Measurements from ENCODE around the gene SLC25A26. TPM values are rescaled to one million over a fixed set of nuclear protein-coding genes. Genes with fewer than 3 reads are reported as not detected.

SLC25A26 gene
- total and polyA plus RNA-seq, 2 experiments from 2014 or later, result 19.8 to 25.7 TPM

GRCh38 chr3:66397745-66398144 lies 176.9 kb downstream of the SLC25A26 start:
- H3K4me3 ChIP-seq, result no peak overlapping the region
- no peaks in the 10 kb centered on the region for H3K79me2 ChIP-seq
- WGBS (ENCODE audit: low lambda C conversion rate, missing lambda C conversion rate), result 68% methylated on average over 2 of the region's 2 CpGs
- H3K27ac ChIP-seq, result no peak overlapping the region
- no peaks in the 10 kb centered on the region for H3K9me3 ChIP-seq (ENCODE audit: low read depth)
- H3K36me3 ChIP-seq (replicated peaks; ENCODE audit: insufficient read depth, low read depth), result no peaks in the 10 kb centered on the region
- no peak for TF ChIP-seq EZH2 (IDR thresholded peaks at IDR 0.05; ENCODE audit: borderline replicate concordance)
- no peak for TF ChIP-seq CTCF (IDR thresholded peaks at IDR 0.05; ENCODE audit: poor library complexity)
- no peak for TF ChIP-seq EZH2phosphoT487 (IDR thresholded peaks at IDR 0.05; ENCODE audit: low read depth, severe bottlenecking, unreplicated experiment)
- no peaks in the 10 kb centered on the region for H3K9me2 ChIP-seq (replicated peaks; ENCODE audit: insufficient read depth)
- H3K27me3 ChIP-seq, result no peaks in the 10 kb centered on the region
- H2AFZ ChIP-seq, result no peak overlapping the region
- no peak overlapping the region for H3K4me2 ChIP-seq
- DNase-seq (ENCODE audit: low spot score), result peak; percentile 38
- no peaks in the 10 kb centered on the region for H4K20me1 ChIP-seq (ENCODE audit: insufficient read depth, poor library complexity, severe bottlenecking)
- peaks cover 6% of the 10 kb centered on the region for H3K4me1 ChIP-seq (ENCODE audit: insufficient read depth)

- Histone ChIP-seq H3K36me3 (replicated peaks; ENCODE audit: insufficient read depth, low read depth) (no peaks in the 10 kb centered on the region), H3K9me3 (ENCODE audit: low read depth) (no peaks in the 10 kb centered on the region)
Measured at GRCh38 chr3:66398228-66399025, 177.6 kb downstream of the SLC25A26 start.

GRCh38 chr3:66399529-66400232 lies 178.9 kb downstream of the SLC25A26 start:
- no peaks in the 10 kb centered on the region for H3K9me3 ChIP-seq (ENCODE audit: low read depth)

More at GRCh38 chr3:66398228-66399025, 177.6 kb downstream of the SLC25A26 start:
- Histone ChIP-seq H3K27me3 (no peaks in the 10 kb centered on the region), H3K4me3 (no peak overlapping the region), H3K4me2 (no peak overlapping the region), H2AFZ (no peak overlapping the region), H4K20me1 (ENCODE audit: insufficient read depth, poor library complexity, severe bottlenecking) (no peaks in the 10 kb centered on the region), H3K4me1 (ENCODE audit: insufficient read depth) (peaks cover 6% of the 10 kb centered on the region), H3K27ac (no peak overlapping the region), H3K9me2 (replicated peaks; ENCODE audit: insufficient read depth) (no peaks in the 10 kb centered on the region), H3K79me2 (no peaks in the 10 kb centered on the region)
- no peak for TF ChIP-seq EZH2phosphoT487 (IDR thresholded peaks at IDR 0.05; ENCODE audit: low read depth, severe bottlenecking, unreplicated experiment)
- 77% methylated on average over 9 of the region's 9 CpGs for WGBS (ENCODE audit: low lambda C conversion rate, missing lambda C conversion rate)
- no peak for DNase-seq (ENCODE audit: low spot score)

More at GRCh38 chr3:66399529-66400232, 178.9 kb downstream of the SLC25A26 start:
- H2AFZ ChIP-seq, result no peak overlapping the region
- no peaks in the 10 kb centered on the region for H3K79me2 ChIP-seq
- no peak overlapping the region for H3K4me3 ChIP-seq
- no peak overlapping the region for H3K4me2 ChIP-seq
- H3K27me3 ChIP-seq, result no peaks in the 10 kb centered on the region
- H4K20me1 ChIP-seq (ENCODE audit: insufficient read depth, poor library complexity, severe bottlenecking), result no peaks in the 10 kb centered on the region
- H3K36me3 ChIP-seq (replicated peaks; ENCODE audit: insufficient read depth, low read depth), result no peaks in the 10 kb centered on the region
- WGBS (ENCODE audit: low lambda C conversion rate, missing lambda C conversion rate), result 92% methylated on average over 10 of the region's 10 CpGs
- H3K4me1 ChIP-seq (ENCODE audit: insufficient read depth), result peaks cover 6% of the 10 kb centered on the region
- no peak for DNase-seq (ENCODE audit: low spot score)
- TF ChIP-seq EZH2phosphoT487 (IDR thresholded peaks at IDR 0.05; ENCODE audit: low read depth, severe bottlenecking, unreplicated experiment) (no peak), EZH2 (IDR thresholded peaks at IDR 0.05; ENCODE audit: borderline replicate concordance) (no peak), CTCF (IDR thresholded peaks at IDR 0.05; ENCODE audit: poor library complexity) (no peak)
- no peaks in the 10 kb centered on the region for H3K9me2 ChIP-seq (replicated peaks; ENCODE audit: insufficient read depth)
- no peak overlapping the region for H3K27ac ChIP-seq

Data from hepatocyte (in vitro differentiated cells).